Activated CD4-positive, alpha-beta T cell treated with anti-CD3 and anti-CD28 coated beads, Interleukin-2, Interleukin-6, amounts not matched to agents 100 ng/mL and 50 ng/mL, durations not matched to agents 16 hours and 8 hours (primary cell): ENCODE results near the gene FBXO24.

Experiments
- DNase-seq: peaks from one replicate; pipeline ENCODE4 v3.0.0-alpha.2; 2020

Gene FBXO24

GRCh38 chr7:100575206-100575631, 10.9 kb upstream of the FBXO24 start:
- no peak for DNase-seq

GRCh38 chr7:100575746-100576383, 10.3 kb upstream of the FBXO24 start:
- DNase-seq: no peak

- DNase-seq: no peak
These were observed 9.6 kb upstream of the FBXO24 start for GRCh38 chr7:100576384-100576993.

- DNase-seq: no peak
These were observed 9.0 kb upstream of the FBXO24 start for GRCh38 chr7:100577103-100577502.

GRCh38 chr7:100577507-100577906, 8.6 kb upstream of the FBXO24 start:
- DNase-seq: no peak

GRCh38 chr7:100578246-100579183, 7.6 kb upstream of the FBXO24 start:
- DNase-seq: no peak

- DNase-seq: no peak
These were observed 5.5 kb upstream of the FBXO24 start for GRCh38 chr7:100580466-100581283.

- no peak for DNase-seq
These were observed 4.0 kb upstream of the FBXO24 start for GRCh38 chr7:100582041-100582579.

GRCh38 chr7:100582650-100583049, 3.5 kb upstream of the FBXO24 start:
- no peak for DNase-seq

GRCh38 chr7:100583132-100584053, 2.7 kb upstream of the FBXO24 start:
- DNase-seq: peak; percentile 84

GRCh38 chr7:100584054-100584682, 2.0 kb upstream of the FBXO24 start:
- DNase-seq: no peak

GRCh38 chr7:100584683-100585510, 1.2 kb upstream of the FBXO24 start:
- DNase-seq: no peak

GRCh38 chr7:100585511-100586265, 440 bp upstream of the FBXO24 start, which contains the start of gene LRCH4:
TSS of gene LRCH4 (minus strand) at chr7:100586129. CDS start at chr7:100586100, 29 bp downstream.
- DNase-seq: peak; percentile 62

- DNase-seq: no peak
These were observed 2.3 kb downstream of the FBXO24 start for GRCh38 chr7:100588438-100588837.

GRCh38 chr7:100589341-100589947, 3.3 kb downstream of the FBXO24 start:
- no peak for DNase-seq

- DNase-seq: no peak
These were observed 4.1 kb downstream of the FBXO24 start for GRCh38 chr7:100590077-100590737.

GRCh38 chr7:100591596-100591995, 5.5 kb downstream of the FBXO24 start:
- no peak for DNase-seq

GRCh38 chr7:100595188-100595587, 9.1 kb downstream of the FBXO24 start:
- no peak for DNase-seq
